ENCODE measurements around the gene RBFOX2. TPM values are rescaled to one million over a fixed set of nuclear protein-coding genes. Genes with fewer than 3 reads are reported as not detected.
A peak's percentile ranks its signal among the peaks of the same experiment; 100 is the strongest.

The RBFOX2 gene
- total RNA-seq, 1 donor from 2014 or later = 107 TPM

- no peak for DNase-seq
These were observed 105.6 kb downstream of the RBFOX2 start for GRCh38 chr22:35923026-35923425.

- DNase-seq = peak; percentile 91
These were observed 106.8 kb downstream of the RBFOX2 start for GRCh38 chr22:35921777-35922176.

- no peak for DNase-seq
These were observed 107.6 kb downstream of the RBFOX2 start for GRCh38 chr22:35921044-35921443.

- no peak for DNase-seq
These were observed 109.6 kb downstream of the RBFOX2 start for GRCh38 chr22:35919002-35919542.

- peak; percentile 26 for DNase-seq
These were observed 110.2 kb downstream of the RBFOX2 start for GRCh38 chr22:35918456-35918855.

GRCh38 chr22:35917651-35918050, 111.0 kb downstream of the RBFOX2 start:
- DNase-seq = no peak

- DNase-seq = peak; percentile 29
These were observed 113.1 kb downstream of the RBFOX2 start for GRCh38 chr22:35915477-35916013.

- DNase-seq = peak; percentile 87
These were observed 113.8 kb downstream of the RBFOX2 start for GRCh38 chr22:35914665-35915476.

- no peak for DNase-seq
These were observed 114.3 kb downstream of the RBFOX2 start for GRCh38 chr22:35914357-35914664.

GRCh38 chr22:35913925-35914324, 114.7 kb downstream of the RBFOX2 start:
- DNase-seq = no peak

- DNase-seq = no peak
These were observed 116.0 kb downstream of the RBFOX2 start for GRCh38 chr22:35912658-35913057.

GRCh38 chr22:35911877-35912276, 116.7 kb downstream of the RBFOX2 start:
- no peak for DNase-seq

- DNase-seq = no peak
These were observed 117.7 kb downstream of the RBFOX2 start for GRCh38 chr22:35910926-35911325.

GRCh38 chr22:35910003-35910769, 118.4 kb downstream of the RBFOX2 start:
- DNase-seq = peak; percentile 64

- DNase-seq = no peak
These were observed 122.7 kb downstream of the RBFOX2 start for GRCh38 chr22:35905894-35906293.

GRCh38 chr22:35904752-35905151, 123.9 kb downstream of the RBFOX2 start:
- DNase-seq = no peak

- no peak for DNase-seq
These were observed 124.3 kb downstream of the RBFOX2 start for GRCh38 chr22:35904336-35904692.

- no peak for DNase-seq
These were observed 124.9 kb downstream of the RBFOX2 start for GRCh38 chr22:35903571-35904335.

- DNase-seq = peak; percentile 63
These were observed 128.0 kb downstream of the RBFOX2 start for GRCh38 chr22:35900483-35901168.

GRCh38 chr22:35899736-35900135, 128.9 kb downstream of the RBFOX2 start:
- no peak for DNase-seq

- DNase-seq = no peak
These were observed 132.4 kb downstream of the RBFOX2 start for GRCh38 chr22:35896111-35896705.

All from dermis blood vessel endothelial cell (primary cell).